Breast epithelium (tissue), 4 donors: ENCODE results near the gene WDR86. TPM values are rescaled to one million over a fixed set of nuclear protein-coding genes. Genes with fewer than 3 reads are reported as not detected.

ENCODE experiments used
- DNase-seq, 2 donors: peaks; one replicate each; pipeline ENCODE4 v3.0.0-alpha.2; 2019; ENCODE audit warnings: low spot score in 2 of 2
- H3K27ac ChIP-seq, 2 donors: fragments of 200-600 bp; sonication (generic) in 1 of 2; one replicate each; pipeline ENCODE4 v1.5.1; 2016 to 2019; ENCODE audit warnings: mild to moderate bottlenecking in 1 of 2
- H3K27me3 ChIP-seq, 2 donors: fragments of 200-600 bp; sonication (generic) in 1 of 2; one replicate each; pipeline versions ENCODE4 v1.5.1 to v1.6.0; 2017 to 2019; ENCODE audit warnings: control low read depth in 1 of 2, mild to moderate bottlenecking in 1 of 2
- H3K36me3 ChIP-seq: fragments of 200-600 bp; one replicate; pipeline ENCODE4 v1.5.1; 2019
- H3K4me1 ChIP-seq, 2 donors: fragments of 200-600 bp; sonication (generic); one replicate each; pipeline ENCODE4 v1.5.1; 2016 to 2019; ENCODE audit warnings: control low read depth in 1 of 2
- H3K4me3 ChIP-seq, 3 donors: fragments of 200-600 bp; sonication (generic); 1 replicate in 2 of 3; 2 replicates in 1 of 3; pipeline ENCODE4 v1.5.1; 2016 to 2019; ENCODE audit warnings: mild to moderate bottlenecking in 3 of 3, moderate library complexity in 2 of 3
- H3K9me3 ChIP-seq, 2 donors: fragments of 200-600 bp; sonication (generic) in 1 of 2; one replicate each; pipeline ENCODE4 v1.5.1; 2016 to 2019; ENCODE audit warnings: control low read depth in 1 of 2
- POLR2A ChIP-seq: fragments of 450-650 bp; IDR thresholded peaks from one replicate; pipeline ENCODE4 v1.6.1; 2016; ENCODE audit warnings: antibody characterized with exemption, mild to moderate bottlenecking, moderate library complexity
- POLR2AphosphoS5 ChIP-seq, 3 donors: sonication (generic); formaldehyde crosslinking; IDR thresholded peaks; one replicate each; pipeline ENCODE4 v1.6.1; 2017; ENCODE audit warnings: antibody characterized with exemption in 3 of 3
- intact Hi-C: fragments of 100-400 bp; cut with DNase I; formaldehyde crosslinking; loops from one replicate; pipeline ENCODE4 v1.15.1; 2023; ENCODE audit warnings: low total_unique reads
- total RNA-seq, 3 donors: library from RNA; depleted of rRNA; stranded (reverse); fragments of >200 nt; gene quantifications; one replicate each; pipeline ENCODE4 v1.1.0, GENCODE V29; 2016
- TF ChIP-seq, protein P1 (sequence below), 3 donors: fragments of 450-650 bp; IDR thresholded peaks; one replicate each; pipeline ENCODE4 v1.5.1; 2016 to 2017; ENCODE audit warnings: antibody characterized with exemption in 3 of 3, mild to moderate bottlenecking in 3 of 3, moderate library complexity in 3 of 3

The WDR86 gene
- total RNA-seq, 3 donors from 2014 or later: 15.5 to 61.5 (median 57.0) TPM

- TF ChIP-seq, protein P1, sequence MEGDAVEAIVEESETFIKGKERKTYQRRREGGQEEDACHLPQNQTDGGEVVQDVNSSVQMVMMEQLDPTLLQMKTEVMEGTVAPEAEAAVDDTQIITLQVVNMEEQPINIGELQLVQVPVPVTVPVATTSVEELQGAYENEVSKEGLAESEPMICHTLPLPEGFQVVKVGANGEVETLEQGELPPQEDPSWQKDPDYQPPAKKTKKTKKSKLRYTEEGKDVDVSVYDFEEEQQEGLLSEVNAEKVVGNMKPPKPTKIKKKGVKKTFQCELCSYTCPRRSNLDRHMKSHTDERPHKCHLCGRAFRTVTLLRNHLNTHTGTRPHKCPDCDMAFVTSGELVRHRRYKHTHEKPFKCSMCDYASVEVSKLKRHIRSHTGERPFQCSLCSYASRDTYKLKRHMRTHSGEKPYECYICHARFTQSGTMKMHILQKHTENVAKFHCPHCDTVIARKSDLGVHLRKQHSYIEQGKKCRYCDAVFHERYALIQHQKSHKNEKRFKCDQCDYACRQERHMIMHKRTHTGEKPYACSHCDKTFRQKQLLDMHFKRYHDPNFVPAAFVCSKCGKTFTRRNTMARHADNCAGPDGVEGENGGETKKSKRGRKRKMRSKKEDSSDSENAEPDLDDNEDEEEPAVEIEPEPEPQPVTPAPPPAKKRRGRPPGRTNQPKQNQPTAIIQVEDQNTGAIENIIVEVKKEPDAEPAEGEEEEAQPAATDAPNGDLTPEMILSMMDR (IDR thresholded peaks at IDR 0.05): no peak
- no peak for TF ChIP-seq POLR2AphosphoS5 (IDR thresholded peaks at IDR 0.05)
- Histone ChIP-seq H3K27me3 (no peaks in the 10 kb centered on the region), H3K36me3 (no peaks in the 10 kb centered on the region), H3K4me1 (peaks cover 0 to 15% of the 10 kb centered on the region in 2 donors), H3K27ac (no peak overlapping the region), H3K4me3 (no peak overlapping the region), H3K9me3 (no peaks in the 10 kb centered on the region)
- intact Hi-C loops: no loop called here
- no peak for DNase-seq
Observed at GRCh38 chr7:151389768-151390597, 19.9 kb downstream of the WDR86 start.

DNA sequence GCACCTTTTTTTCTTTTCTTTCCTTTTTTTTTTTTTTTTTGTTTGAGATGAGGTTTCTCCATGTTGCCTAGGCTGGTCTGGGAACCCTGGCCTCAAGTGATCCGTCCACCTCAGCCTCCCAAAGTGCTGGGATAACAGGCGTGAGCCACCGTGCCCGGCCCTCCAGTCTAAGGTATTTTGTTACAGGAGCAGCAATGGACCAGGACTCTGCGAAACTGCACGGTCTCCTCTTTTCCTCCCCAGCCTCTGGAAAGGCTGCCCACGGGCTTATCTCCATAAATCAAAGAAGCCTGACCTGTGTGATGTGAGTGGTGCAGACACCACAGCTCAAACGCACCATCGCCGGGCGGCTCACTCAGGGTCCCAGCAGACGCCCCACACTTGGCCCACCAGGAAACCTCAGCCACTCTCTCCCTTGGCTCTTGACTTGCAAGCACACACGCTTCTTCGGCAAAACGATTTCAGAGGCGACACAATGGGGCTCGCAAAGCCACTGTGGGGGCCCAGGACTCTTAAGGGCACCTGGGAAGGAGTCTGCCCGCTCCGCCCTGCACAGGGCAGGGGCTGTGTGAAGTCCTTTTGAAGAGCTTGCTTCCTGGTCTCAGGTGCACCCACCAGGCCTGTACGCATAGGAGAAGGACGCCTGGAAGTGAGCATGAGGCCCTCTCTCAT is 20.6 kb downstream of the WDR86 start:
- TF ChIP-seq POLR2A: no peak
- TF ChIP-seq, protein P1 (IDR thresholded peaks at IDR 0.05): no peak
- no peak for TF ChIP-seq POLR2AphosphoS5 (IDR thresholded peaks at IDR 0.05)
- no peak overlapping the region for H3K4me3 ChIP-seq
- no peaks in the 10 kb centered on the region for H3K9me3 ChIP-seq
- intact Hi-C loops: no loop called here
- H3K36me3 ChIP-seq: no peaks in the 10 kb centered on the region
- H3K27ac ChIP-seq: no peak overlapping the region
- H3K27me3 ChIP-seq: no peaks in the 10 kb centered on the region
- no peak for DNase-seq
- peaks cover 0 to 15% of the 10 kb centered on the region in 2 donors for H3K4me1 ChIP-seq

DNA sequence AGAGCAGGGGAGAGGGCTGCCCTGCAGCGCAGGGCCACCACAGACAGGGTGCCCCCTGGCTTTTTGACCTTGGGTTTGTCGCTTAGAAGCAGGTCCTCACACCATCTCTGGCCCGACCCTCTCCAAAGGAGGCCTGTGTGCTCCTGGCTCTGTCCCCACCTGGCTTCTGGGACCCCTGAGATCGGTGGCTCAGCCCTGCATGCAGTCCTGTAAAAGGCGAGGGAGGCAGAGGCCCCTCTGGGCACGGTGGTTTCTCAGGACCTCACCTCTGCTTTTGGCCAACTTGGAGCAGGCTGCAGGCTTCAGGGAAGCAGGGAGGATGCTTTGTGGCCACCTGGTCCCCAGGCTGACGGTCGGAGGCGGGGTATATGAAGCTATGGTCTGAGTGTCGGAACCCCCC is 21.4 kb downstream of the WDR86 start:
- H3K4me3 ChIP-seq: no peak overlapping the region

DNA sequence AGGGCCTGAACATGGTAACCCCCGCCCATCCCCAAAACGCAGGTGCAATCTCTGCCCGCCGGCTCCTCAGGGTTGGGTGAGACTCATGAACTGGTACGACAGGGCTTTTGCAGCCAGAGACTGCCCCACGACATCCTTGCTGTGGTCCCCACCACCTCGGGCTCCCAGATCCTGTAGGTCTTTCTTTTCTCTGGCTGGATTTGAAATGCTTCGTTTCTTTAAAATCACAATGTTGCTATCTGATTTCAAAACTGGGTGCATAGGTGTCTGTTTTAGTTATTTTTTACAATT is 21.9 kb downstream of the WDR86 start:
- Histone ChIP-seq H3K36me3 (no peaks in the 10 kb centered on the region), H3K27ac (no peak overlapping the region), H3K9me3 (no peaks in the 10 kb centered on the region), H3K4me3 (no peak overlapping the region), H3K27me3 (no peaks in the 10 kb centered on the region), H3K4me1 (peaks cover 0 to 15% of the 10 kb centered on the region in 2 donors)
- no peak for DNase-seq
- intact Hi-C loops: no loop called here
- no peak for TF ChIP-seq POLR2AphosphoS5 (IDR thresholded peaks at IDR 0.05)
- TF ChIP-seq, protein P1 (IDR thresholded peaks at IDR 0.05): no peak
- TF ChIP-seq POLR2A: no peak

More for the DNA sequence above, 21.4 kb downstream of the WDR86 start:
- DNase-seq: no peak
- intact Hi-C loops: no loop called here
- no peak for TF ChIP-seq POLR2AphosphoS5 (IDR thresholded peaks at IDR 0.05)
- no peak for TF ChIP-seq POLR2A
- TF ChIP-seq, protein P1 (IDR thresholded peaks at IDR 0.05): no peak
- Histone ChIP-seq H3K27me3 (no peaks in the 10 kb centered on the region), H3K9me3 (no peaks in the 10 kb centered on the region), H3K4me1 (peaks cover 0 to 15% of the 10 kb centered on the region in 2 donors), H3K36me3 (no peaks in the 10 kb centered on the region), H3K27ac (no peak overlapping the region)
